Hematopoietic multipotent progenitor cell treated with erythropoietin and hydrocortisone succinate and interleukin-3 and kit ligand, for 17 days (in vitro differentiated cells): Measurements from ENCODE around the gene FSTL4.
"Not testable (repeated sequence)": the region's sequence is repeated elsewhere in the genome, so short reads cannot be mapped to it uniquely, and the experiment has no call there.

ENCODE experiments used
- DNase-seq: peaks from one replicate; pipeline ENCODE4 v3.0.0-alpha.2; 2015; ENCODE audit warnings: low spot score

Gene FSTL4

DNA sequence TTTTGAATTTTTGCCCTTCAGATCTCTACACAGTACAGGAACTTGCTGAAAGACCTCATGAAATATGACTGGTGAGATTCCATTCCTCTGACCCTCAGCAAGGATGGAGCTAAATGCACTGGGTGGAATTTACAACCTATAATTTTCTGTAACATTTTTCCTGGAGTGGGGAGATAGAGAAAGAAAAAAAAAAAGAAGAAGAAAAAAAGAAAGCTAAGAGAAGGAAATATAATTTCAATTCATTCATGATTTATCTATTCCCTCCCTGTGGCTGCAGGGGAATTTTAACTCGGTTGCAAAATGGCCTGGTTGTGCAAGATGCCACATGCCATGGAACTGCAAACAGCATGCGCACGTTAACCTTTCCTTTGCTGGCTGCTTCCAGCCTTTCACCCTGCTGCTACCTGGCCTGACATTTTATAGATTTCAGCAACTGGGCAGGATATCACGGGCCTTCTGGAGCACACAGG lies 155.4 kb downstream of the FSTL4 start:
- no peak for DNase-seq

DNA sequence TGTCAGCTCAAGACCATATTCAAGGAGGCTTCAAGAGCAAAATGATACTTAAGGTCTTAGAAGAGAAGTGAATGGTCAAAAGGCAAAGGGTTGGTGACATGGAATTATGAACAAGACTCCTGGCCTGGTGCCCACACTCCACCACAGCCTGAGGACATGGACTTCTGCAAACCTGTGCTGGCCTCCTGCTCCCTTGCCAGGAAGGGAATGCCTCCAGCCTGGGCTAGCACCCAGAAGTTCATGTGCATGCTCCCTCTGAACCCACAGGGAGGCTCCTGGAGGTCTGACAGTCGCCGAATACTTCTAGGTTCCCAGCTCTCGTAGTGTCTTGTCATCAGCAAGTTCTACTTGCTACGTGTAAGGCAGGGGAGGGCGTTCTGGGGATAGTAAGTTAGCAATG lies 156.7 kb downstream of the FSTL4 start:
- DNase-seq, result no peak

DNA sequence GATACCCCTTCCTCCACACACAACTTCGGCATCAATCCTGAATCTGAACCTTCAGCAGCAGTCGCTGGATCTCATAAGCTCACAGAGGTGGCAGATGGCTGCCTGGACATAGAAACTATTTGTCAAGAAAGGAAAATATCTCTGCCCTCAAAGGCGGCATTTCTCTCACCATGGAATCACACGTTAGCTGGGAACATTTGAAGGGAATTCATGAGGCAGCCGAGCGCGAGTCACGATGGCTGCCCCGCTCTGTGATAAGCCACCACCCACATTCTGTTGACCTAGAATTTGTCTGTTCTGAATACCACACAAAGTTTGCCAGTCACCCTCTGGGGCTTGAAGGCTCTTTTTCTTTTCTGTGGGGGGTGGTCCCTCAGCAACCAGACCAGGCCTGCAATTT lies 157.9 kb downstream of the FSTL4 start:
- DNase-seq, result no peak

DNA sequence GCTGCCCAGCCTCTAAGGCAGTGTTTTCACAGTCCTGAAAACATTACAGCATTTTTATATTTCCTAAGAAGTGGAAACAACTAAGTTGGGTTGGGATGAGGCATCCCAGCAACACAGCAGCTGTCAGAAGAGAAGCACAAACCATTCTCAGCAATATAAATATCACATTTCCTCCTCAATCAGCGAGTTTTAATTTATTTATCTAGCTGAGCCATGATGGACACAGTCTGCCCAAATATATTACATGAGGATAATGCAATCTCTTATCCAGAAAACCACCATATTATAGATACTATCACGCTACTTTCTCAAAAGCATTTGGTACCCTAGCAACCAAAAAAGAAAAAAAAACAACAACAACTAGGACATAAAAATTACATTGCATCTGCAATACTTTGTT lies 158.5 kb downstream of the FSTL4 start:
- DNase-seq, result no peak

DNA sequence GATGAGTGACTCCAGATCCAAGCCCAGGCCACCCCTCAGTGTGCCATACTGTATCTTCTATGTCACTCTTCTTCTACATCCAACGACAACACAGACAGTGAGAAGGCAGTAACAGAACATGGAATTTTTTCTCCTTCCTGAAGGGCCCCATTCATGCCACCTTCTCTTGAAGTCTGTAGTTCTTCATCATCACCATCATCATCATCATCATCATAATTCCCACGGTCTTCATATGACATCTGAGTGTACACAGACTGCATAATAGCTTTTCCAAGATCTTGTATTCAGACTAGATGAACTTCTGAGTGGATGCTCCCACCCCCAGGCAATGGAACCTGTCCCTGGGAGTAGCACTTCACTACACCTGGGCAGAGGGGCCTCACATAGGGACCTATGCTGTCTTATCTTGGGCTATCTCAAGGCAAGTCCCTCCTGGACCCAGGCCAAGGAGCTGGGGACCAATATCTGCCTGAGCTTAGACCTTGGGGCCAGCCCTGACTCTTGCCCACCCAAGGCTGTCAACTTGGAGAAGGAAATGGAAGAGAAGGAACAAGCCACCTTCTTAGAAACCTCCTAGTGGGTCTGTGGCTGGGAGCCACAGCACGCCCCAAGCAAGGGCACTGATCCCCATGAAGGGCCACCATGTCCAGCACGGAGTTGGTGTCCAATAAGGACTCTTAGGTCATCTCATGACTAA lies 159.1 kb downstream of the FSTL4 start:
- DNase-seq, result no peak

DNA sequence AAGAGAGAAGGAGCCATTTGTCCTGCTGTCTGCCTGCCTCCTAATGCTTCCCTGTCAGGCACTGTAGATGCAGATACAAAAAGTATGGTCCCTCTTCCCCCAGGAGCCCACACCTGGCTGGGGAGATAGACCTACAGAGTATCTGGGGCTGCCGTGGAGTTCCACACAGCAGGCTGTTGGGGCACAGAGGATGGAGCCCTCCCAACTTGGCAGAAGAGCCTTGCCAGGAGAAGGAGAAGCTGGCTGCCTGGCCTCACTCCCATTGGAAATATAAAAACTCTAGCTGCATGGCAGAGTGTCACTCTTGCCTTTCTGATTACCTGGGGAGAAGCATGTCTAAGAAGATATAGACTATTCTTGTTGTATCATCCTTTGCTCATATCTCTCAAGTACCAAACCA lies 160.4 kb downstream of the FSTL4 start:
- DNase-seq, result no peak

DNA sequence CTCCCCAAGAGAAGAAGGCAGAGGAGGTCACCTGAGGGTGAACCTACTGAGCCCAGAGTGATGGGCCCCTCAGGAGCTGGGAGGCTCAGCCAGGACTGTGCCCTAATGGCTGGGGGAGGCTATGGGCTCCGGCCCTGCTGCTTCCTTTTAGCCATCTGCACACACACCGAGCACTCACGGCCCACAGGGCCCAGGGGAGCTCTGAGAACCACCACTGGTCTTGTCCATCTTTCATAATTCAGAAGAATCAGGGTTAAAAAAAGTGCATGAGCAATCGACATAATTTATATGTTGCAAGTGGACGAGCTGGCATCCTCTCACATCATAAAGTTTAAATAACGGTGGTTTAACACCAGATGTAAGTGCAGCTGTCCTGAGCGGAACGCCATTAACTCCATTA lies 162.1 kb downstream of the FSTL4 start:
- DNase-seq, result no peak

DNA sequence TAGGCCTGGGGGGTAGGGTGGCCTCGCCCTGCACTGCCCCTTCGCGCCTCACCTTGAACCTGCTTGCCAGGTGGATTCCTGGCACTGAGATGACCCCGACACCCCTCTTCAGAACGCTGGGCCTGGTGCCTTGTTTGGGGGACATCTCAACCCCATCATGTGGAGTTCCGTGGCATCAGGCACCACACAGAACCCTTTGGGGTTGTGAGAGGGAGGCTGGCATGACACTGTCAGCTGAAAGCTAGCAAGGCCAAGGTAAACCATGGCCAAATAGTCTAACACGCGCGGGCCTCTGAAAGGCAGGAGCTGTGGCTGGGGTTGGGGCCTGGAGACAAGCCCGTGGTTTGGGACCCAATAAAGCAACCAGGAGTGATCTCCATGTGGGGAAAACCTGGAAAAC lies 163.2 kb downstream of the FSTL4 start:
- no peak for DNase-seq

DNA sequence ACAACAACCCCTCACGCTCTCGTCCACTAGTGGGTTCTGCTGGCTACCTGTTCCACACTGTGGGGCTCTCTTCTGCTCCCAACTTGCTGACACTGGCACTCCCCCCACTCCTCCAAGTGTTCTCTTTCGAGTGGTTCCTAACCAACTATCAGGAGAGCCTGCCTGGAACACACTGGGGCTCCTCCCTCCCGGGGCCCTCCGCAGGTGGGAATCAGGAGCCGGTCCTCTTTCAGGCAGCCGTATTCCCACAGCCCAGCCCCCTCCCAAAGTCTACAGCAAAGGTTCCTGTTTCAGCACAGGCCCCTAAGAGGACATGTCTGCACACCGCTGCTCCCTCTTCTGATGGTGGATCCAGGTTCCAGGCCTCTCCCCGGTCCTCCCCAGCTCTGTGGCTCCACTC lies 165.9 kb downstream of the FSTL4 start:
- DNase-seq, result no peak

DNA sequence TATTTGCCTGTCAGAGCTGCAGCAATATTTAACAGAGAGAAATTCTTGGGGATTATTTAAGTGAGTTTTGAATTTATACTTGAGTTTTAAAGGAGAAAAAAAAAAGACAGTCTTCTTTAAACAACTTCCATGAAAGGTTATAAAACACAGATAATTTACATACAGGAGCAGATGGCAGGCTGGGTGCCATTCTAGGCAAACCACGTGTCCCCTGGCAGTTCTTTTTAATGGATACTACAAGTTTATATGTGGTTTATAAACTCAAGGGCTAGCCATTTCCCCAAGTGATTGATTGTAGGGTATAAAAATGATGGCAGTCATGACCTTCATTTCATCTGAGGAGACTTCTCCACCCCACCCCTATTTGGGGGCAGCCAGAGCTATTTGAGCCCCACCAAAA lies 166.6 kb downstream of the FSTL4 start:
- DNase-seq, result no peak

DNA sequence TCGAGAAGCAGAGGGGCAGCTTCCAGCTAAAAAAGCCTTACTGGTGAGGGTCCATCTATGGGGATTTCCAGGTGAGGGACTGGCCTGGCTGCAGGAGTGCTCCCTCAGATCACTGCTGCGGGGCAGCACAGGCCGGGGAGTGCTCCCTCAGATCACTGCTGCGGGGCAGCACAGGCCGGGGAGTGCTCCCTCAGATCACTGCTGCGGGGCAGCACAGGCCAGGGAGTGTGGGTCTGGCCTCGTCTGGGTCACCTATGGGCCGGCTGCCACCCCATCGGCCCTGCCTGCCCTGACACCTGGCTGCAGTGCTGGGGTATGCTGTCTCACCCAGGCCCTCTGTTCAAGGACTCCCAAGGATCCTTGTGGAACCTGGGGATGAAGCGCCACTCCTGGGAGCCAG lies 167.1 kb downstream of the FSTL4 start:
- DNase-seq, result not testable (repeated sequence)

DNA sequence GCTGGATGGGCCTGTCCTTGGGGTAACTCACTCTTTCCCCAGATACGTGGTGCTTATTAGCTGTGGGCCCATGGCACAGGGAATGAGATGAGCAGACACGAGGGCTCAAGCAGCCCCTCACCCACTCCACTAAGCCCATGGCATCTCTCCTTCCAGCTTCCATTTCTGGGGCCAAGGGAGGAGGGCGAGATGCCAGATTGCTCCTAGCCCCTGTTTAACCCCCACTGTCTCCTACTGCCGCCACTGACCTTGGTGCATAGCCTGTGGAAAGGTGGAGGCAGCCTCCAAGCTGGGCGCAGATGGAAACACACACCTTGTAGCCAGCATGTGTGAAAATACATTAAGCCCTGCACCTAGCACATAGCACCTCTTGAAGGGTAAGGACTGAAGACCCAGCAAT lies 167.6 kb downstream of the FSTL4 start:
- DNase-seq, result no peak

DNA sequence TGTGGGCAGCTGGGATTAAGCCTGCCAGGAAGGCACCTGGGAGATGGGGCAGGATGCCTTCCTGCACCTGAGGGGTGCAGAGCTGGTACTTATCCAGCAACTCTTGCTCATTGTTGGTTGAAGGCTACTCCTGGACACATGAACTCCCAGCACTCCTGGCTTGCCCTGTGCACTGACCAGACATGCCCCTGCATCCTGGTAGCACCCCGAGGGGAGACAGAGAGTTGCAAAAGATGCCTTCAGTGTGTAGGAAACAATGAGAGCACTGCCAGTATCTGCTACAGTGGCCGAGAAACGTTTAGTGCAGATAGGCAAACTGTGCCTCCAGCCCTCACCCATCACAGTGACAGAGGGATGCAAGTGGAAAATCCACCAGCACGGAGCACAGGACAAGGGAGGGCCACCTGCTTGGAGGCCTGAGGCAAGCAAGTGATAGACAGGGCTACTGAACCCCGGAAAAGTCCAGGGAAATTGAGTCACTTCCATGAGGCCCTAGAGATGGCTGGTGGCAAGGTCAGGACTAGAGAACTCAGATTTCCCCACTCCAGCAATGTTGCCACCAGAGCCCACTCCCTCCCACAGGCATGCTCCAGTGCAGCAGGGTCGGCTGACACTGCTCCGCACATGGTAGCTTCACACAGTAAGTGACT lies 171.1 kb downstream of the FSTL4 start:
- no peak for DNase-seq

DNA sequence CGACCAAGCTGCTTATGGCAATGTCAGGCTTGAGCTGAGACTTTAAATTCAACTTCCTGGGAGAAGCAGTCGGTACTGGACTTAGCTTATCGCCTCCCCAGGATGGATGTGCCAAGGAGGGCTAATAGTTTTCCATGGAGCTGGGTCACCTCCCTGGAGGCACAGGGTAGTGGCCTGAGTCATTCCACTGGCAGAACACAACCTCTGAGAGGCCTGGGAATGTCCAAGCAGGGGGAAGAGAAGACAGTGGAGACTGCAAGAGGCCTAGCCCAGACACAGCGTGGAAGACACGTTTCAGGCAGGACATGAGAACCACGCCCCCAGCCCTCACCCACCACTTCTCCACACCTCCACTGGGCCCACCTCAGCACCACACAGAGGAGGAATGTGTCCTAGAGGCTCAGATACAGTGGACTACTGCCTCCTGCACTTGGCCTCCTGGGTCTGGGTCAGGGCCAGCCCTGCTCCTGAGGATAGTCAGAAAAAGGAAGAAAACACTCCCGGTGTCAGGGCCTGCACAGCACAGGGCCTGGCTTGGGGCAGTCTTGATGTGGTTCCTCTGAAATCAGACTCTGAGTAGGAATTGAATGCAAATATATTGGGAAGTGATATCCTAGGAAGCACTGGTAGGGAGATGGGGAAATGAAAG lies 171.8 kb downstream of the FSTL4 start:
- DNase-seq, result no peak

DNA sequence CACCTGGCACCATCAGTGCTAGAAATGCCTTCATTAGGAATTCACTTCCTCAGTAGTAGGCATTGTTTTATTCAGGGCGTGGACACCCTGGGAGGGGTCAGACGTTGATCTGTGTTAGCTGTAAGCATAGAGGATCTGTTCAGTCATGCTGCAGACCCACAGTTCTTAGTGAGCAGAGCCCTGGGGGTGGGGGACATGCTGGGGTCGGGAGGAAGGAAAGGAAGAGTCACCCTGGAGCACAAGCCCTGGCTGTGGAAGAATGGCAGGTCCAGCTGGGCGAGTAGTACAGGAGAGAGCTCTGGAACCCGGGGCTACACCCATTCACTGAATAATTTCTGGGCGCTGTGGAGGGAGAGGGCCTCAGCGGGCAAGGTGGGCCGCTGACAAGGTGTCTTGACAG lies 172.5 kb downstream of the FSTL4 start:
- no peak for DNase-seq

DNA sequence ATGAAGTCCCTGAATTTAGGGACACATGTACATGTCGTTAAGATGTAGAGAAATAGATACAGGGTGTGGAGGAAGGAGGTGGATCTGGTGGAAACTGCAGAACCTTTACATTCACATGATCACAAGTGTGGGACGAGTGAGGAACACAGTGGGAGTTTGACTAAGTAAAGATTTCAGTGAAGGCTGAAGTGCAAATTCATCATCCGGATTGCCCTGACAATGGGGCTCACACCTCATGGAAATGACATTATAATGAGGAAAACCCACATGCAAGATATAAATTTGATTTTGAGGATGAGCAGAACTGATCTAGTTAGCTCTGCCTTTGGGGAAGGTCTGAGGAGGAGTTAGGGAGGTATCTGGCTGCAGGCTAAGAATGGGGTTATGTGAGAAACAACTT lies 173.9 kb downstream of the FSTL4 start:
- DNase-seq, result no peak

DNA sequence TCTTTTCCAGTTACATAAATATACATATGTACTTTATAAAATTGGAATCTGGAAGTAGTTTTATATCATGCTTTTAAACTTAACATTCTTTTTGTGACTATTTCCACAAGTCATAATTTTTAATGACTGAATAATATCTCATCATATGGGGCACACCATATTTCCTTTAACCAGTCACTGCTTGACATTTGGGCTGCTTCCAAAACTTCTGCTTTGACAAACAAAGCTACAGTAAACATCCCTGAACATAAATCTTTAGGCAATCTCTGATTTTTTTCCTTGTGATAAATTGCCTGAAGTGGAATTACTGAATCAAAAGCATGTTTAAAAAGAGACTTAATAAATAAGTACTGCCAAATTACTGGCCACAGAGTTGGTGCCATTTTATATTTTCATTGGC lies 178.0 kb downstream of the FSTL4 start:
- no peak for DNase-seq

DNA sequence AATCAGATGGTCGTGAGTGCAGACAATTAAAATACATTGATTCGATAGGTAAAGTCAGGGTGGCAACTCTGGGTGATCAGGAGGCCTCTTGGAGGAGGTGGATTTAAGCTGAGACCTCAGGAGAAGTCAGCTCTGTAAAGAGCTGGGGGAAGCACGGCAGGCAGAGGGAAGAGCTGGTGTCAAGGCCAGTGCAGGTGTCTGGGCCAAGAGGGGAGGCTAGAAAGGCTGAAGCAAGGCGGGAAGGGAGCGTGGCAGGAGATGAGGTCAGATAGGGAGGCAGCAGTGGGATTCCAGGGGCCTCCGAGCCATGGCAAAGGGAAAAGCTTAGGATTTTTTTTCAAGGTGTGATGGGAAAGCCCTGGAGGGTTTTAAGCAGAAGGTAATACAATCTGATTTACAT lies 178.7 kb downstream of the FSTL4 start:
- no peak for DNase-seq

DNA sequence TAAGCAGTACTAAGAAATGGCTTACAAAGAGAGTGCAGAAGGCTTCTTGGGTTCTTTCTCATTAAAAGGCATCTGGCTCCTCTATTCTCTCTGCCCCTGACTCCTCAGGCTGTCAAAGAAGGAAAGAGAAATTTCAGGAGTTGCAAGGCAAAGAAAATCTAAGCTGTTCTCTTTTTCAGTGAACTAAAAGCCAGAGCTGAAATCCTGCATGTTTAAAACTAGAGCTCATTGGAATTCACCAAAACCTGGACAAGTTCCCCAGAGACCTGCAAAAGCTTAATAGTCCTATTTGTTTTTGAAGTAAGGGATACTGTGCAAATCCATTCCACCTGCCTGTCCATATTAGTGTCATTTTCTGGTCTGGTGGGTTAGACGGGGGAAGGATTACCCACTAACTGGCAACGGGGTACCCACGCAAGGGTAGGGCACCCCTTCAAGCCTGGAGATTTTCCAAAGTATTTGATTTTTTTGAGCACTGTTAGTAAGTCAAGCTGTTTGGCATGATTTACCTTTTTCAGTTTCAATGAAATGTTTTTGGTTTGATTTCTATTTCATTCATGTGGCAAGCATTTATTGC lies 179.3 kb downstream of the FSTL4 start:
- DNase-seq, result no peak

DNA sequence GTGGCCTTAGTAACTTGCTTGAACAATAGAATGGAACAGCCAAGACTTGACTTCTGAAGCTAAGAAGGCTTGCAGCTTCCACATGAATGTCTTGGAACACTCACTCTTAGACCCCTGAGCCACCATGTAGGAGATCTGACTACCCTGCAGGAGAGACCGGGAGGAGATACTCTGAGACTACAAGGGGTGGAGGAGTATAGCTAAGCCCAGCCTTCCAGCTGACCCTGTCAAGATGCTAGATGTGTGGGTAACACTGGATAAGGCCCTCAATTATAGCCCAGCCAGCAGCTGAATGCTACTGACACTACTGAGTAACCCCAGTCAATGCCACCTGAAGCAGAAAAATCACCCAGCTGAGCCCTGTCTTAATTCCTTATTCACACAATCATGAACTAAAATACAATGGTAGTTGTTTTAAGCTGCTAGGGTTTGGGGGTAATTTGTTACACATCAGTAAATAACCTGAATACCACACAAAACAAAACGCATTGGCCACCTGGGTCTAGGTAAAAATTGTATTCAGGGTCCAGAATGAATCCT lies 180.9 kb downstream of the FSTL4 start:
- DNase-seq, result no peak

DNA sequence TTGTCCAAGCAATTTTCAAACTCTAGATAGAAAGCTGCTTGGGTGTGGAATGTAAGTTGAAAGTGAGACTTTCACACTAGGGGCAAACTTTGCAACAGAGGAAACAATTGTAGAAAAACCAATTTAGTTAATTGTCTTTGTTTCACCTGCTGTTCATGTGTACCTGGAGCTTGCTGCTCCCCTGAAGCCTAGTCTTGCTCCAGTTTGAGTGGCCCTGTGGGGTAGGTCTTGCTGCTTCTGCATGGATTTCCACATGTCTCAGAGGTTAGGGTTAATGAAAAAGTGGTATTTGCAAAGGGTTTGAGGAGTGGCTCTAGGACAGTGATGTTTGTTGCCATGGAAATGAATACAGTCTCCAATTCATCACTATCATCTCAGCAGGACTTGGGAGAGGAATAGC lies 182.2 kb downstream of the FSTL4 start:
- DNase-seq, result no peak

DNA sequence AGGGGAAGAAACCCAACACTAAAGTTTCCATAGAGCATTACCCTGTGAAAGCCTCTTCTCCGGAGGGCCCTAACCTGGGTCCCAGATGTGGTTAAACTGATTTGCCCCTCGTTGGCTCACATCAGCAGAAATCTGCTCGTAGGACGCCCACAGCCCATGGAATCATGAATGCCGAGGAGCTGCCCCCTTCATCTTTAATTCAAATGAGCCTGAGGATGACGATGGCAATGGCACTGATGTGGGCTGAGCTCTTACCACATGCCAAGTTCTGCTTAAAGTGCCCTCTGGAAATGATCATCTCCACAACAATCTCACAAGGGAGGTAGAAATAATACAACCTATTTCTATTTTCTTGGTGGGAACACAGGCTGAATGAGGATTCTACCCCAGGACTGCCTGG lies 183.3 kb downstream of the FSTL4 start:
- no peak for DNase-seq

DNA sequence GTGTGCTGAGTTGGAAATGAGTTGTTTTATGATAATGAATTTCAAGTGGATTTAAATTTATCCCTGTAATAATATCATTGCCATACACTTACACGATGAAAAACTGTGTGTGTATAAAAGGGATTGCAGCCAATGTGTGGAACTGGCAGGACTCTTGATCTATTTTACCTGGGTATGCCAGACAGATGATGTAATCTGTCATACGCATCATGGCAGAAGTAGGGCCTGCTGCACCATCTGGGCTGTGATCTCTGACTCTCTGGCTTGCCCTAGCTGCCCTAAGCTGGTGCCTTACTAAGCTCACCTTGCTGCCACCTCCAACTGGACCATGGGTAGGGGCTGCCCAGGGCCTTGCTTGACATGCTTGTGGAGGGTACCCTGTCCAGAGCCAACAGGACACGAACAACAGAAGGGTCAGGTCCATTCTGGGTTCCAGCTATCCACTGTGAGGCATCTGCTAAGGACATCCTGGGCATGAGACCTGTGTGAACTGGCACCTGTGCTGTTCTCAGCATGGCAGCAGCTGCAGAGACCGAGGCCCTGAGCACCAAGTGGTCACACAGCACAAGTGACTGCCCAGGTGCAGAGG lies 184.2 kb downstream of the FSTL4 start:
- DNase-seq, result no peak
